ENCODE results near the gene SNAPC5. TPM values are rescaled to one million over a fixed set of nuclear protein-coding genes. Genes with fewer than 3 reads are reported as not detected.

Gene SNAPC5
- total and polyA plus RNA-seq, 2 of the 13 experiments (the other 11 are each of a cell fraction or from before 2014, with no cell fraction given): 14.8 to 36.2 TPM

DNA sequence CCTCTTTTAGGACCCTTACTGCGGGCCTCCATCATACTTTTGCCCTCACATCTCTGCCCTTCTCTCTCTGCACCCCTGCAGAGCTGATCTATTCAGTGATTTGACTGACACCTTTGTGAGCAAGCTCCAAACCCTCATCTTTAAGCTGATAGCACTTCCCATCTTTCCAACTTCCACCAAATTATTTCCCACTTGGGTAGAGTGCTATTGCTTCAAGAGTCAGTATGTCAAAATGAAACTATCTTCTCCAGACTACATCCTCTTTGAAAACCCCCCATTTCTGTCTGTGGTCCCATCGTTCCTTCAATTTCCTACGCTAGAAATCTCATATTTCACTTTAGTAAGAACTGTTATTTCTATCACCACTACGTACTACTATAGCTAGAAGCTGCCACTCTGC lies 27.3 kb upstream of the SNAPC5 start (continued):
- TF ChIP-seq, protein P1, sequence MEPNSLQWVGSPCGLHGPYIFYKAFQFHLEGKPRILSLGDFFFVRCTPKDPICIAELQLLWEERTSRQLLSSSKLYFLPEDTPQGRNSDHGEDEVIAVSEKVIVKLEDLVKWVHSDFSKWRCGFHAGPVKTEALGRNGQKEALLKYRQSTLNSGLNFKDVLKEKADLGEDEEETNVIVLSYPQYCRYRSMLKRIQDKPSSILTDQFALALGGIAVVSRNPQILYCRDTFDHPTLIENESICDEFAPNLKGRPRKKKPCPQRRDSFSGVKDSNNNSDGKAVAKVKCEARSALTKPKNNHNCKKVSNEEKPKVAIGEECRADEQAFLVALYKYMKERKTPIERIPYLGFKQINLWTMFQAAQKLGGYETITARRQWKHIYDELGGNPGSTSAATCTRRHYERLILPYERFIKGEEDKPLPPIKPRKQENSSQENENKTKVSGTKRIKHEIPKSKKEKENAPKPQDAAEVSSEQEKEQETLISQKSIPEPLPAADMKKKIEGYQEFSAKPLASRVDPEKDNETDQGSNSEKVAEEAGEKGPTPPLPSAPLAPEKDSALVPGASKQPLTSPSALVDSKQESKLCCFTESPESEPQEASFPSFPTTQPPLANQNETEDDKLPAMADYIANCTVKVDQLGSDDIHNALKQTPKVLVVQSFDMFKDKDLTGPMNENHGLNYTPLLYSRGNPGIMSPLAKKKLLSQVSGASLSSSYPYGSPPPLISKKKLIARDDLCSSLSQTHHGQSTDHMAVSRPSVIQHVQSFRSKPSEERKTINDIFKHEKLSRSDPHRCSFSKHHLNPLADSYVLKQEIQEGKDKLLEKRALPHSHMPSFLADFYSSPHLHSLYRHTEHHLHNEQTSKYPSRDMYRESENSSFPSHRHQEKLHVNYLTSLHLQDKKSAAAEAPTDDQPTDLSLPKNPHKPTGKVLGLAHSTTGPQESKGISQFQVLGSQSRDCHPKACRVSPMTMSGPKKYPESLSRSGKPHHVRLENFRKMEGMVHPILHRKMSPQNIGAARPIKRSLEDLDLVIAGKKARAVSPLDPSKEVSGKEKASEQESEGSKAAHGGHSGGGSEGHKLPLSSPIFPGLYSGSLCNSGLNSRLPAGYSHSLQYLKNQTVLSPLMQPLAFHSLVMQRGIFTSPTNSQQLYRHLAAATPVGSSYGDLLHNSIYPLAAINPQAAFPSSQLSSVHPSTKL (CRISPR knock-in tag; IDR thresholded peaks at IDR 0.05): no peak

DNA sequence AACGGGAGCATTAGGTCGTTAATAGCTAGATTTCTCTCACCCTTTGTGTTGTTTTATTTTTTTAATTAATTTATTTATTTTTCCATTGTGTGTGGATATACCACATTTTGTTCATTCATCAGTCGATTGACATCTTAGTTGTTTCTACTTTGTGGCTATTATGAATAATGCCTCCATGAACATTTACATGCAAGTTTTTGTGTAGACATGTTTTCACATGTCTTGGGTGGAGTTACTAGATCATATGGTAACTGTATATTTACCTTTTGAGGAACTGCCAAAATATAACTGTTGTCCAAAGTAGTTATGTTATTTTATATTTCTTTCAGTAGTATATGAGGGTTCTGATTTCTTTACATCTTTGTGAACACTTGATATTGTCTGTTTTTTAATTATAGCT lies 26.4 kb upstream of the SNAPC5 start:
- POLR2A ChIA-PET: no interaction called here

More for the DNA sequence above, 26.4 kb upstream of the SNAPC5 start:
- Histone ChIP-seq H2AFZ (ENCODE audit: low read length) (no peak overlapping the region), H3K27me3 (ENCODE audit: control insufficient read depth in 1 of 2, insufficient read depth in 2 of 2, low read length in 2 of 2) (no peaks in the 10 kb centered on the region), H3K36me3 (replicated peaks in 1 of 2; ENCODE audit: control insufficient read depth in 1 of 2, insufficient read depth in 2 of 2, low read length in 2 of 2) (peaks cover 3 to 31% of the 10 kb centered on the region in 2 experiments; a peak in 4 of 5 replicates), H3K4me1 (ENCODE audit: insufficient read depth, low read length) (no peaks in the 10 kb centered on the region), H4K20me1 (ENCODE audit: insufficient read depth, low read length) (no peaks in the 10 kb centered on the region), H3K9me3 (ENCODE audit: low read length) (no peaks in the 10 kb centered on the region), H3K4me2 (ENCODE audit: low read depth, low read length) (no peak overlapping the region), H3K27ac (ENCODE audit: extremely low read length, insufficient read depth, low read length) (no peak overlapping the region), H3K9ac (ENCODE audit: insufficient read depth, low read depth, low read length) (no peak overlapping the region), H3K4me3 (replicated peaks in 1 of 3; ENCODE audit: insufficient read depth in 1 of 3, low read depth in 2 of 3, low read length in 3 of 3) (no peak overlapping the region), H3K79me2 (ENCODE audit: insufficient read depth, low read length) (no peaks in the 10 kb centered on the region)
- no TSS peak for BruUV-seq (replicated peaks)
- in situ Hi-C loops (cut with HindIII; ENCODE audit: extremely low pct_ligation_motif_present, low pct_unique_long_range_greater_than_20kb): no loop called here
- ATAC-seq (no peak), FAIRE-seq (no peak), DNase-seq (ENCODE audit: low spot score) (no peak)
- CTCF ChIA-PET (ENCODE audit: low intra/inter-chr PET ratio, low total read pairs): no interaction called here
- intact Hi-C loops (cut with micrococcal nuclease; ENCODE audit: unreplicated experiment): no loop called here
- 93% methylated on average over 3 of the region's 3 CpGs for WGBS (ENCODE audit: low lambda C conversion rate)
- TF ChIP-seq FOXP1 (IDR thresholded peaks at IDR 0.05) (no peak), FOXP1 (CRISPR knock-in tag; IDR thresholded peaks at IDR 0.05) (no peak), KDM4B (CRISPR knock-in tag; IDR thresholded peaks at IDR 0.05) (no peak), ZNF883 (CRISPR knock-in tag; IDR thresholded peaks at IDR 0.05; ENCODE audit: not compliant biosample characterization) (no peak), KLF9 (CRISPR knock-in tag; IDR thresholded peaks at IDR 0.05; ENCODE audit: low read depth) (no peak), CHCHD3 (CRISPR knock-in tag; IDR thresholded peaks at IDR 0.05) (no peak), DNMT3B (CRISPR knock-in tag; conservative IDR thresholded peaks at IDR 0.05) (no peak), ZNF556 (CRISPR knock-in tag; IDR thresholded peaks at IDR 0.05; ENCODE audit: borderline replicate concordance) (no peak), SSRP1 (CRISPR knock-in tag; IDR thresholded peaks at IDR 0.05) (no peak), ZNF670 (CRISPR knock-in tag; IDR thresholded peaks at IDR 0.05; ENCODE audit: borderline replicate concordance) (no peak), TBX3 (IDR thresholded peaks at IDR 0.05; ENCODE audit: borderline replicate concordance) (no peak), EED (CRISPR knock-in tag; IDR thresholded peaks at IDR 0.05) (no peak), ZNF235 (CRISPR knock-in tag; IDR thresholded peaks at IDR 0.05; ENCODE audit: borderline replicate concordance) (no peak), IRX3 (CRISPR knock-in tag; IDR thresholded peaks at IDR 0.05; ENCODE audit: borderline replicate concordance, low read depth) (no peak), HMGA1 (CRISPR knock-in tag; conservative IDR thresholded peaks at IDR 0.05) (no peak), ZBTB37 (CRISPR knock-in tag; IDR thresholded peaks at IDR 0.05) (no peak), BCL6 (CRISPR knock-in tag; IDR thresholded peaks at IDR 0.05) (no peak), NR0B2 (CRISPR knock-in tag; IDR thresholded peaks at IDR 0.05) (no peak), HMG20B (CRISPR knock-in tag; conservative IDR thresholded peaks at IDR 0.05) (no peak), ZNF816 (CRISPR knock-in tag; IDR thresholded peaks at IDR 0.05; ENCODE audit: borderline replicate concordance) (no peak)

All from HepG2 (cell line).